ENCODE results near the gene SYT13.

The SYT13 gene

DNA sequence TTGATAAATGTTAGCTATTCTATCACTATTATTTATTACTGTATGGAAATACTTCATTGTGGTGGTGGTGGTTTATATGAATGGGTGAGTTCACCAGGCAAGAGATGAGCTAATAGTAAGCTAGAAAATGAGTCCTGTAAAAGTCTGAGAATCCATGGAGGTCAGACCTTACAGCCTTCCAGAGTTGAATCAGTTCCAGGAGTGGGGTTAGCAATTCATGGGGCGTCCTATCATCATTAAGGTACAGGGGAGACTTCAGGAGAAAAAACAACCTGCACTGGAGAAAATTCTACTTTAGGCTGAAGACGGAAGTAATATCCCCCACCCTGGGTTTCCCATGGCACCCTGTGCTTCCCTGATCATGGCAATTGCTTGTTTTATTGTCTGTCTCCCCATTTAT is 6.5 kb downstream of the SYT13 start:
- no peak for TF ChIP-seq EGR1 (IDR thresholded peaks at IDR 0.05)
- TF ChIP-seq NFIC (IDR thresholded peaks at IDR 0.05) = no peak
- TF ChIP-seq, protein P1, sequence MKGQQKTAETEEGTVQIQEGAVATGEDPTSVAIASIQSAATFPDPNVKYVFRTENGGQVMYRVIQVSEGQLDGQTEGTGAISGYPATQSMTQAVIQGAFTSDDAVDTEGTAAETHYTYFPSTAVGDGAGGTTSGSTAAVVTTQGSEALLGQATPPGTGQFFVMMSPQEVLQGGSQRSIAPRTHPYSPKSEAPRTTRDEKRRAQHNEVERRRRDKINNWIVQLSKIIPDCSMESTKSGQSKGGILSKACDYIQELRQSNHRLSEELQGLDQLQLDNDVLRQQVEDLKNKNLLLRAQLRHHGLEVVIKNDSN (IDR thresholded peaks at IDR 0.05) = no peak
- no peak for TF ChIP-seq TAF1 (IDR thresholded peaks at IDR 0.05; ENCODE audit: low read depth)
- no peak for TF ChIP-seq TCF12 (IDR thresholded peaks at IDR 0.05; ENCODE audit: low read depth)
- no peak for TF ChIP-seq EP300 (IDR thresholded peaks at IDR 0.05; ENCODE audit: borderline replicate concordance)
- no peak for TF ChIP-seq RAD21 (IDR thresholded peaks at IDR 0.05; ENCODE audit: low read depth)
- TF ChIP-seq, protein P2, sequence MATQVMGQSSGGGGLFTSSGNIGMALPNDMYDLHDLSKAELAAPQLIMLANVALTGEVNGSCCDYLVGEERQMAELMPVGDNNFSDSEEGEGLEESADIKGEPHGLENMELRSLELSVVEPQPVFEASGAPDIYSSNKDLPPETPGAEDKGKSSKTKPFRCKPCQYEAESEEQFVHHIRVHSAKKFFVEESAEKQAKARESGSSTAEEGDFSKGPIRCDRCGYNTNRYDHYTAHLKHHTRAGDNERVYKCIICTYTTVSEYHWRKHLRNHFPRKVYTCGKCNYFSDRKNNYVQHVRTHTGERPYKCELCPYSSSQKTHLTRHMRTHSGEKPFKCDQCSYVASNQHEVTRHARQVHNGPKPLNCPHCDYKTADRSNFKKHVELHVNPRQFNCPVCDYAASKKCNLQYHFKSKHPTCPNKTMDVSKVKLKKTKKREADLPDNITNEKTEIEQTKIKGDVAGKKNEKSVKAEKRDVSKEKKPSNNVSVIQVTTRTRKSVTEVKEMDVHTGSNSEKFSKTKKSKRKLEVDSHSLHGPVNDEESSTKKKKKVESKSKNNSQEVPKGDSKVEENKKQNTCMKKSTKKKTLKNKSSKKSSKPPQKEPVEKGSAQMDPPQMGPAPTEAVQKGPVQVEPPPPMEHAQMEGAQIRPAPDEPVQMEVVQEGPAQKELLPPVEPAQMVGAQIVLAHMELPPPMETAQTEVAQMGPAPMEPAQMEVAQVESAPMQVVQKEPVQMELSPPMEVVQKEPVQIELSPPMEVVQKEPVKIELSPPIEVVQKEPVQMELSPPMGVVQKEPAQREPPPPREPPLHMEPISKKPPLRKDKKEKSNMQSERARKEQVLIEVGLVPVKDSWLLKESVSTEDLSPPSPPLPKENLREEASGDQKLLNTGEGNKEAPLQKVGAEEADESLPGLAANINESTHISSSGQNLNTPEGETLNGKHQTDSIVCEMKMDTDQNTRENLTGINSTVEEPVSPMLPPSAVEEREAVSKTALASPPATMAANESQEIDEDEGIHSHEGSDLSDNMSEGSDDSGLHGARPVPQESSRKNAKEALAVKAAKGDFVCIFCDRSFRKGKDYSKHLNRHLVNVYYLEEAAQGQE (IDR thresholded peaks at IDR 0.05; ENCODE audit: low read depth) = no peak
- no peak for TF ChIP-seq CEBPB (IDR thresholded peaks at IDR 0.05)
- no peak for TF ChIP-seq CREB1 (IDR thresholded peaks at IDR 0.05; ENCODE audit: low read depth)
- no peak for TF ChIP-seq YY1 (IDR thresholded peaks at IDR 0.05; ENCODE audit: low read depth)
- TF ChIP-seq, protein P3, sequence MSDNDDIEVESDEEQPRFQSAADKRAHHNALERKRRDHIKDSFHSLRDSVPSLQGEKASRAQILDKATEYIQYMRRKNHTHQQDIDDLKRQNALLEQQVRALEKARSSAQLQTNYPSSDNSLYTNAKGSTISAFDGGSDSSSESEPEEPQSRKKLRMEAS (IDR thresholded peaks at IDR 0.05) = no peak
- TF ChIP-seq TEAD4 (IDR thresholded peaks at IDR 0.05) = no peak
- no peak for TF ChIP-seq ZBTB7A (IDR thresholded peaks at IDR 0.05; ENCODE audit: low read depth)
- no peak for TF ChIP-seq FOXM1 (IDR thresholded peaks at IDR 0.05; ENCODE audit: borderline replicate concordance, low read depth)

DNA sequence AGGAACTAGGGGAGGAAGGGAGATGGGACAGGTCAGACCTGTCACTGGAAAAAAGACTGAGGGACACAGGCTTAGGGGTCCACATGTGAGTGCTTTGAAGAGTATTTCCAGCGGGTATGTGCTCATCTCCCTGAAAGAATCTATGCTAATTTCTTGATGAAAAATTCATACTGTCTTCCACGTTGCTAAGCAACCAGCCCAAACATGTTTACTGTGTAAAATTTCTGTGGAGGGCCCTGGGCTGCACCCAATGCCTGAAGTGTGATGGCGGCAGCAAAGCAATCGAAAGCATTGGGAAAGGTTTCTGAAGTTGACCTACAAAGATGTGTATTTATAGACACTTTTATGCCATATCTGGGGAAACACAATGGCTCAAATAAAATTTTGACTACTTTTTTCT is 7.4 kb downstream of the SYT13 start:
- TF ChIP-seq, protein P1 (IDR thresholded peaks at IDR 0.05) = no peak
- TF ChIP-seq NFIC (IDR thresholded peaks at IDR 0.05) = no peak
- TF ChIP-seq, protein P2 (IDR thresholded peaks at IDR 0.05; ENCODE audit: low read depth) = no peak
- no peak for TF ChIP-seq RAD21 (IDR thresholded peaks at IDR 0.05; ENCODE audit: low read depth)
- TF ChIP-seq EGR1 (IDR thresholded peaks at IDR 0.05) = no peak
- TF ChIP-seq EP300 (IDR thresholded peaks at IDR 0.05; ENCODE audit: borderline replicate concordance) = no peak
- TF ChIP-seq YY1 (IDR thresholded peaks at IDR 0.05; ENCODE audit: low read depth) = no peak
- TF ChIP-seq TCF12 (IDR thresholded peaks at IDR 0.05; ENCODE audit: low read depth) = no peak
- no peak for TF ChIP-seq CREB1 (IDR thresholded peaks at IDR 0.05; ENCODE audit: low read depth)
- TF ChIP-seq TEAD4 (IDR thresholded peaks at IDR 0.05) = no peak

DNA sequence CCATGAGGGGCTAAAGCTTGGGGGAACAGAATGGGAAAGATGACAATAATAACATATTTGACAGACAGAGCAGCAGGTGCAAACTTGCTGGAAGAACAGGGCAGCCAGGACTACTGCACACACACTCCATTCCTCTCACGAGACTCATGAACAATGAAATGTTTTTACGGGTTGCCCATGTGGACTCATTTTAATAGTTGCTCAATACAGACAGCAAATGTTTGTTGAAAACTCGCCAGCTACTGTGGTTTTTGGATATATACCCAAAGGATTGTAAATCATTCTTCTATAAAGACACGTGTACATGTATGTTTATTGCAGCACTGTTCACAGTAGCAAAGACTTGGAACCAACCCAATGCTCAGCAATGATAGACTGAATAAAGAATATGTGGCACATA is 10.3 kb downstream of the SYT13 start:
- TF ChIP-seq RAD21 (IDR thresholded peaks at IDR 0.05; ENCODE audit: low read depth) = no peak
- no peak for TF ChIP-seq ZBTB7A (IDR thresholded peaks at IDR 0.05; ENCODE audit: low read depth)
- no peak for TF ChIP-seq TEAD4 (IDR thresholded peaks at IDR 0.05)
- TF ChIP-seq TAF1 (IDR thresholded peaks at IDR 0.05; ENCODE audit: low read depth) = no peak
- TF ChIP-seq, protein P3 (IDR thresholded peaks at IDR 0.05) = no peak
- no peak for TF ChIP-seq CREB1 (IDR thresholded peaks at IDR 0.05; ENCODE audit: low read depth)
- TF ChIP-seq NFIC (IDR thresholded peaks at IDR 0.05) = no peak
- no peak for TF ChIP-seq EGR1 (IDR thresholded peaks at IDR 0.05)
- TF ChIP-seq, protein P2 (IDR thresholded peaks at IDR 0.05; ENCODE audit: low read depth) = no peak
- TF ChIP-seq TCF12 (IDR thresholded peaks at IDR 0.05; ENCODE audit: low read depth) = no peak
- TF ChIP-seq CEBPB (IDR thresholded peaks at IDR 0.05) = no peak
- TF ChIP-seq YY1 (IDR thresholded peaks at IDR 0.05; ENCODE audit: low read depth) = no peak
- no peak for TF ChIP-seq FOXM1 (IDR thresholded peaks at IDR 0.05; ENCODE audit: borderline replicate concordance, low read depth)
- TF ChIP-seq EP300 (IDR thresholded peaks at IDR 0.05; ENCODE audit: borderline replicate concordance) = no peak
- TF ChIP-seq, protein P1 (IDR thresholded peaks at IDR 0.05) = no peak

DNA sequence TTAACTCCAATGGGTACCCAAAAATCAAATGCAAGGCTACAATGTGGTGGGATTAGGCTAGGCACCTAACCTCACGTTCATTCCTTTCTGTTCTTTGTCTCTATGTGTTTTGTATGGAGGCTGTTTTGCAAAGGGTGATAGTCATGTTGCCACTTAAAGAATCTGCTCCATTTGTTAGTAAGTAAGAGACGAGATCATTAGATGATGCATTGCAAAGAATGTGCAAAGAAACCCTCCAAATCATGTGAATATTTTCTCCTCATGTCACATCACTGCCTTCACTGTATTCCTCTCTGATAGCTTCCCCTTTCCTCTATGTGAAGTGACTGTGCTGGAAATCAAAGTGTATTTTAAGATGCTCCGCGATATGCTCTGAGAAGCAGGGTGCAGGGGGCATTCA is 11.9 kb downstream of the SYT13 start:
- no peak for TF ChIP-seq CREB1 (IDR thresholded peaks at IDR 0.05; ENCODE audit: low read depth)
- no peak for TF ChIP-seq TEAD4 (IDR thresholded peaks at IDR 0.05)
- TF ChIP-seq, protein P1 (IDR thresholded peaks at IDR 0.05) = no peak
- TF ChIP-seq EP300 (IDR thresholded peaks at IDR 0.05; ENCODE audit: borderline replicate concordance) = no peak
- TF ChIP-seq, protein P2 (IDR thresholded peaks at IDR 0.05; ENCODE audit: low read depth) = no peak
- TF ChIP-seq RAD21 (IDR thresholded peaks at IDR 0.05; ENCODE audit: low read depth) = no peak
- no peak for TF ChIP-seq EGR1 (IDR thresholded peaks at IDR 0.05)
- TF ChIP-seq TAF1 (IDR thresholded peaks at IDR 0.05; ENCODE audit: low read depth) = no peak
- TF ChIP-seq ZBTB7A (IDR thresholded peaks at IDR 0.05; ENCODE audit: low read depth) = no peak
- no peak for TF ChIP-seq FOXM1 (IDR thresholded peaks at IDR 0.05; ENCODE audit: borderline replicate concordance, low read depth)
- TF ChIP-seq YY1 (IDR thresholded peaks at IDR 0.05; ENCODE audit: low read depth) = no peak
- TF ChIP-seq CEBPB (IDR thresholded peaks at IDR 0.05) = no peak
- no peak for TF ChIP-seq NFIC (IDR thresholded peaks at IDR 0.05)
- TF ChIP-seq, protein P3 (IDR thresholded peaks at IDR 0.05) = no peak
- TF ChIP-seq TCF12 (IDR thresholded peaks at IDR 0.05; ENCODE audit: low read depth) = no peak

Measured in Ishikawa (cell line).